GM10266 (cell line): ENCODE results near the gene INPP5J.

Experiments used
- DNase-seq: peaks from one replicate; pipeline ENCODE4 v3.0.0; 2012; ENCODE audit errors: extremely low spot score
- TF ChIP-seq, protein P1 (sequence below): IDR thresholded peaks from 2 replicates; pipeline ENCODE4 v1.5.1; 2012; ENCODE audit warnings: mild to moderate bottlenecking, low read depth; ENCODE audit not compliant: control insufficient read depth, insufficient read depth; ENCODE audit errors: missing control alignments

INPP5J gene

DNA sequence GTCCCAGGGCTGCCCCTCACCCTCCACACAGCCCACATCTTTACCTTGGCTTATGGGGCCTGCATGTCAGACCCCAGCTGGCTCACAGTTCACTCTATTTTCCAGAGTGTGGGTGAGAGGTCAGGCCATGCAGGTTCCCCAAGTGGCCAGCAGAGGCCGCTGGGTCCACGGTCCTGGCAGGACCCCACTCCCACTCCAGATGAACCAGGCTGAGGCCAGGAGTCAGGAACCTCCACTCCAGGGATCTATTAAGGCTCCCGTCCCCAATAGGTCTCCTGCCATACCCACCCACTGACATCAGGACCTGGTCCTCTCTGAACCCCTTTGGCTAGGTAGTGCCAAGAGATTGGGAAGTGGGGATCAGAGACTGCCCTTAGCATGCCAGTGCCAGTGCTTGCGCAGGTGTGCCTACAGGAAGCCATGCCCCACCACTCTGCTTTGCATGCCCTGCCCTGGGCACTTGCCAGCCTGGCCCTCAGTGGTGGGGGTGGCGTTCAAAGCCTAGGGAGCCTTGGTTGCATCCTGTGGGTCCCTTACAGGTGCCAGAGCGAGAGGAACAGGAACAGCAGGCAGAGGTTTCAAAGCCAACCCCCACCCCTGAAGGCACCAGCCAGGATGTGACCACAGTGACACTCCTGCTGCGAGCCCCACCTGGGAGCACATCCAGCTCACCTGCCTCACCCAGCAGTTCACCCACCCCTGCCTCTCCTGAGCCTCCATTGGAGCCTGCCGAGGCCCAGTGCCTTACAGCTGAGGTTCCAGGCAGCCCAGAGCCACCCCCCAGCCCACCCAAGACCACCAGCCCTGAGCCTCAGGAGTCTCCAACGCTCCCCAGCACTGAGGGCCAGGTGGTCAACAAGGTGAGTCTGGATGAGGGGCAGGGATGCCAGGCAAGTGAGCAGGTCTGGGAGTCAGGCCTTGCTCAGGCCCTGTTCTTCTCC, 33.3 kb upstream of the INPP5J start:
- peak; percentile 84 for DNase-seq
- TF ChIP-seq, protein P1, sequence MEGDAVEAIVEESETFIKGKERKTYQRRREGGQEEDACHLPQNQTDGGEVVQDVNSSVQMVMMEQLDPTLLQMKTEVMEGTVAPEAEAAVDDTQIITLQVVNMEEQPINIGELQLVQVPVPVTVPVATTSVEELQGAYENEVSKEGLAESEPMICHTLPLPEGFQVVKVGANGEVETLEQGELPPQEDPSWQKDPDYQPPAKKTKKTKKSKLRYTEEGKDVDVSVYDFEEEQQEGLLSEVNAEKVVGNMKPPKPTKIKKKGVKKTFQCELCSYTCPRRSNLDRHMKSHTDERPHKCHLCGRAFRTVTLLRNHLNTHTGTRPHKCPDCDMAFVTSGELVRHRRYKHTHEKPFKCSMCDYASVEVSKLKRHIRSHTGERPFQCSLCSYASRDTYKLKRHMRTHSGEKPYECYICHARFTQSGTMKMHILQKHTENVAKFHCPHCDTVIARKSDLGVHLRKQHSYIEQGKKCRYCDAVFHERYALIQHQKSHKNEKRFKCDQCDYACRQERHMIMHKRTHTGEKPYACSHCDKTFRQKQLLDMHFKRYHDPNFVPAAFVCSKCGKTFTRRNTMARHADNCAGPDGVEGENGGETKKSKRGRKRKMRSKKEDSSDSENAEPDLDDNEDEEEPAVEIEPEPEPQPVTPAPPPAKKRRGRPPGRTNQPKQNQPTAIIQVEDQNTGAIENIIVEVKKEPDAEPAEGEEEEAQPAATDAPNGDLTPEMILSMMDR: peak; percentile 84

DNA sequence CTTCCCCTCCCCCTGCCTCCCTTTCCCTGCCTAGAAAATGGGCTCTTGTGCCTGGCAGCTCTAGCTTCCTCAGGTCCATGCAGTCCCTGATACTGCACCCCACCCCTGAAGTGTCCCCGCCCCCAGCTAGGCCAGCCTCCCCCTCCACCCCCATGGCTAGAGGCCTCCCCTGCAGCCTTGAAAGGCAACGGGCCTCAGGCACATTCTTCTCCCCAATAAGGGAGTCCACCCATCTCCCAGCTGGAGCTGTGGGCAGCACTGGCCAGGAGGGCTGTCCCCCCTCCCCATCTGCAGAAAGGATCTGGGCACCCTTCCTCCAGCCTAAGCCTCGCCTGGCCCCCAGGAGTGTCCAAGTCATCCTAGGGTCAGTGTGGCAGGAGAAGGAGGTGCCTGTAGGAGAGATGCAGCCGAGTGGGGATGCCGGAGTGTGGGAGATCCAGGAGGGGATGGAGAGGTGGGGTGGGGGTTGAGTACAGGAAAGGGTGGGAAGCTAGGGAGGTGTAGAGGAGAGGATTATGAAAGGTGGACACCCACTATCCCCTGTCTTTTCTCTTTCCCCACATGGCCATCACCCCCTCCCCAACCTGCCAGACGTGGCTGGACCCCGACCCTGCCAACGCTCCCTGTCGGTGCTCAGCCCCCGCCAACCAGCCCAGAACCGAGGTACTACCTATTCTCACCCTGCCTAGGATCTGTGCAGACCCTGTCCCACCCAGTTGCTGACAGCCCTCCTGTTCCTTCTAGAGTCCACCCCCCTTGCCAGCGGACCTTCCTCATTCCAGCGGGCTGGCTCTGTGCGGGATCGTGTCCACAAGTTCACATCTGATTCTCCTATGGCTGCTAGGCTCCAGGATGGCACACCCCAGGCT, 32.3 kb upstream of the INPP5J start:
- DNase-seq: no peak
- TF ChIP-seq, protein P1: no peak

DNA sequence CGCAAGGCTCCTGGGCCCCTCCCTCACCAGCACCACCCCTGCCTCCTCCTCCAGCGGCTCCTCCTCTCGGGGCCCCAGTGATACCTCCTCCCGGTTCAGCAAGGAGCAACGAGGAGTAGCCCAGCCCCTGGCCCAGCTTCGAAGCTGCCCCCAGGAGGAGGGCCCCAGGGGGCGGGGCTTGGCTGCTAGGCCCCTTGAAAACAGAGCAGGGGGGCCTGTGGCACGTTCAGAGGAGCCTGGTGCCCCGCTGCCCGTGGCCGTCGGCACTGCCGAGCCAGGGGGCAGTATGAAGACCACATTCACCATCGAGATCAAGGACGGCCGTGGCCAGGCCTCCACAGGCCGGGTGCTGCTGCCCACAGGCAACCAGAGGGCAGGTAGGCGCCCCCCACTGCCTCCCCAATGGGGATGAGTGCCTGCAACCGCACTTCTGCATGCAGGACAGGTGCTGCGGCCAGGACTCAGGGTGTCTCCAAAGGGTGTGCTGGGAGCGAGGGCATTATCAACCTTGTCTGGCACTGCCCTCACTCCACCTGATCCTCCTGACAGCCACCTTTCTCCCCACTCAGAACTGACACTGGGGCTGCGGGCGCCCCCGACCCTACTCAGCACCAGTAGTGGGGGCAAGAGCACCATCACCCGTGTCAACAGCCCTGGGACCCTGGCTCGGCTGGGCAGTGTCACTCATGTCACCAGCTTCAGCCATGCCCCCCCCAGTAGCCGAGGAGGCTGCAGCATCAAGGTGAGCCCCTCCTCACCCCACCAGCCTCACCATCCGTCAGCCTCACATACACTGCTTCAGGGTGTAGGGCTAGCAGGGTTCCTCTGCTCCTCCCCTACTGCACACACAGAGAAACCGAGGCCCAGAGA, 31.4 kb upstream of the INPP5J start:
- no peak for DNase-seq
- TF ChIP-seq, protein P1: no peak

DNA sequence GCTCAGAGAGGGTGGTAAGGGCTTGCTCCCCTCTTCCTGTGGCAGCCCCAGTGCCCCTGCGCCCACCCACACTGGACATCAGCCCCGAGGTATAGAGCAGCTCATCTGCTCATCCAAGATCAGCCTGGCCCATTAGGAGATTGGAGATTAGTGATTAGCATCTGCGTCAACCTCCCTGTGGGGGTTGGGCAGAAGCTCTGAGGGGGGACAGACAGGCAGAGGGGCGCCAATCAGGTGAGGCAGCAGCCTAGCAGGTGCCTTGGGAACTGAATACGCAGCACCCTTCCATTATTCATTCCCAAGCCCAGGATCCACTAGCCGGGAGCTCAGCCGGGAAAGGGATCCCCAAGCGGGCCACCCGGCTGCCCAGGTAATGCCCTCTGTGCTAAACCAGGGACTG, 30.6 kb upstream of the INPP5J start:
- DNase-seq: no peak
- TF ChIP-seq, protein P1: no peak

DNA sequence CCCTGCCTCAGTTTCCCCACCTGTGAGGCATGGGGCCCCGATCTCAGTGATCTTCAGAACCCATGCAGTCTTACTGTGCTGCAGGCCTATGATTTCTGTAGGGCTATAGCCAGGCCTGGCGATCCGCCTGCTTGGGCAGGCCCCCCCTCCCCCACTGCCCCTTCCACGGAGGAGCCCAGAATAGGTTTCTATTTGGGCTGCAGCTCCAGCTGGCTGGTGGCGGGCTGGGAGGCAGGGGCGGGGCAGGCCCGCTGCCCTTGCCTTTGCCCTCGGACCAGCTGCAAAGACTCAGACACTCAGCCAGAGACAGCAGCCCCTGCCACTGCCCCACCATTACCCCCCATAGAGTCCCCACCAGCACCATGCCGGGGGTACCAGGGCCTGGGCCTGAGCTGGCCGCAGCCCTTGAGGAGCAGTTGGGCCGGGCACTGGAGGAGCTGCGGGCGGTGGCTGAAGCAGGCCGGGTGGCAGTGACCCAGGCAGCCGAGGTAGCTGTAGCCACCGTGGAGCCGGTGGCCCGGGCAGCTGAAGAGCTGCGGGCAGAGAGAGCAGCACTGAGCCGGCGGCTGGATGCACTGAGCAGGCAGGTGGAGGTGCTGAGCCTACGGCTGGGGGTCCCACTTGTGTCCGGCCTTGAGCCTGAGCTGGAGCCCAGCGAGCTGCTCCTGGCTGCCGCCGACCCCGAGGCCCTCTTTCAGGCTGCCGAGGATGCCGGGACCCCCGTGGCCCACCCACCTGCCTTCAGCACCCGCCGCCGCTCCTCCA, 29.5 kb upstream of the INPP5J start:
- no peak for DNase-seq
- TF ChIP-seq, protein P1: no peak

DNA sequence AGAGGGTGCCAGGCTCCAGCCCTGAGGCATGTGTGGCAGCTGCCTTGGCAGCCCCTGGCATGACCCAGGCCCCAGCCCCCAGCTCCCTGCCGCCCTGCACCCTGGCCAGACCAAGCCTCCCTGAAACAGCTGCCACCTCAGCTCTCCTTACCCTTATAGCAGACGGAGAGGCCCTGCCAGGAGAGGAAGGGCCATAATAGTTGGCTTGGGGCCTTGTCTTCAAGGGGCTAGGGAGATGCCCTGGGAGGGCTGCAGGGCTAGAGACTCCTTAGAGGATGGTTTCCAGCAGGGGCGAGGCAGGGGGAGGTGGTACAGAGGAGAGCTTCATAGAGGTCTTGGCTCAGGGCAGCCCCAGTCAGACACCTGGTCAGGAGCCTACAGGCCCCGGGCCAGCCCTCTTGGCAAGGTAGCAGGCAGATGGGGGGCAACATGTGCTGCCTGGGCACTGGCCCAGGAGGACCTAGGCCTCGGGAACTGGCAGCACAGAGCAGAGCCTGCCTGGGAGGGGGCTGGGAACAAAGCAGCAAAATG, 28.7 kb upstream of the INPP5J start:
- TF ChIP-seq, protein P1: no peak
- DNase-seq: no peak
